Measurements from ENCODE around the gene VWA8.
"Not testable (repeated sequence)": the region's sequence is repeated elsewhere in the genome, so short reads cannot be mapped to it uniquely, and the experiment has no call there.

The VWA8 gene

DNA sequence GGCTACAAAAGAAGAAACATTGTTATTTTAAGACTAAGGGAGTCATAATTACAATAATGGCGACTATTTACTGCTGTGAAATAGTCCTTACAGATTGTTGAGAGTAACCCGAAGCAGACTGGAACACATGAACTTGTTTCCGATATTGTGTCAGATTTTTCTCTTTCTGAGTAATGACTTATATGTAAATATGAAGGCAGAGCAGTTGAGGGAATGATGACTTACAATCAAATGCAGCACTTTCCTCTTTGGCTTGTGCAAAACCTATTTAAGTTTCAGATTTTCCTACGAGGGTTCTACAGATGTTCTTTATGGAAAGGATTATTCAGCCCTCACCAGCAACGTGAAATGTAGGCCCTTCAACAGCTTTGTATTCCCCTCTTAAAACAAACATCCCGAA, 304.9 kb downstream of the VWA8 start:
- intact Hi-C loops (cut with DNase I): no loop called here
- no peak for DNase-seq

DNA sequence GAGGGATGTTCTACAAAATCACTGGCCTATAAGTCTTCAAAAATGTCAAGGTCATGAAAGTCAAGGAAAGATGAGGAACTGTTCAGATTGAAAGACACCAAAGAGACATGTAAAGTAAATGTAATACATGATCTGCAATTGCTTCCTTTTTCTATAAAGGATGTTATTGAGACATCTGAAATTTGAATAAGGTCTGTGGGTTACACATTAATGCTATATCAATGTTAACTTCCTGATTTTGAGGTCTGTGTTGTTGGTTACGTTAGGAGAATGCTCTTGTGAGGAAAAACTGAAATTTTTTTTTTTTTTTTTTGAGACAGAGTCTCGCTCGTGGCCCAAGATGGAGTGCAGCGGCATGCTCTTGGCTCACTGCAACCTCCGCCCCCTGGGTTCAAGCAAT, 306.1 kb downstream of the VWA8 start:
- intact Hi-C loops (cut with DNase I): loop anchor here (5.0 kb wide), 1 partner anchor 227 kb away; no protein-coding TSS in a partner anchor
- no peak for DNase-seq

DNA sequence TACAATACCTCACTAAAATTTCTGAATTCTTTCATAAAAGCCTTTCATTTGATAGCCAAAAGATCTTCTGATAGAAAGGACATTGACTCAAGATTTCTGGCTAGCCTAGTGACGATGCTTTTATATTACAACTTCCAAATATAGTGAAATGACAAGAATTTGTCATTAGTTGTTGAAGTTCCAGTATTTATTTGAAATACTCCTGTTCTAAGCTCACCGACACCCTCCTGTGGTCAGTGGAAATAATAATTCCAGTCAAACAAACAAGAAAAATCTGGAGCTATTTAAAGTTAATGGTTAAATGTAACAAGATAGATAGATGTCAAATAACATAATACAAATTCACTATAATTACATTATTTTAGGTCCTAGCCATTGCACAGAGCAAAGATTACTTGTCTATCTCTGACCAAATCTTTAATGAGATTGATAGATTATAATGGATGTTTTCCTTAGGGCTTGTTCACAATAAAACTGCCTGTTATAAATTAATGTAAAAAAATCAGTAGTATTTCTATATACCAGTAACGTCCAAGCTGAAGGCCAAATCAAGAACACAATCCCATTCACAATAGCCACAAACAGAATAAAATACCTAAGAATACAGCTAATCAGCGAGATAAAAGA, 308.1 kb downstream of the VWA8 start:
- intact Hi-C loops (cut with DNase I): loop anchor here (1.0 to 5.0 kb wide), 2 partner anchors 226 to 242 kb away; no protein-coding TSS in a partner anchor
- peak in 1 of 10 donors; percentile 50 for DNase-seq

DNA sequence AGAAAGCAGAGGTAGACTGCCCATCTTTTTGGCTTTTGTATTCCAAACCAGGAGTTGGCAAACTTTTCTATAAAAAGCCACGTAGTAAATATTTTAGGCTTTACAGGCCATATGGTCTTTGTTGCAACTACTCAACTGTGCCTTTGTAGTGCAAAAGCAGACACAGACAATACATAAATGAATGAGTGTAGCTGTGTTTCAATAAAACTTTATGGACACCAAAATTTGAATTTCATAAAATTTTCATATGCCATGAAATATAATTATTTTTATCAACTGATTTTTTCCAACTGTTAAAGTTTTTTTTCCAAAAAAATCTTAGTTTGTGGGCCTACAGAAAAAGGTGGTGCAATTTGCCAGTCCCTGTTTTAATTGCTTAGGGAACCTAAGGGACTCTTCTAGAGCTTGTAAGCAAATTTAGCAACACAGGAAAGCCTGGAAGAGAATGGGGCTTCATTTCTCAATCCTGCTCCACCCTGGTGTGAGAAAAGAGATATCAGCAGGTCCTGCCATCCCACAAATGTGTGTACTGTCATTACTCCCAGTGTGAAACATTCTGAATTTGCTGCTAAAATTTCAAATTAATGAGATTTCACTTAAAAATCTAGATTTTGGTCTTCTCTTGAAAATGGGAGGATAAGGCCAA, 309.4 kb downstream of the VWA8 start:
- intact Hi-C loops (cut with DNase I): loop anchor here (1.0 to 5.0 kb wide), 3 partner anchors 193 to 240 kb away; no protein-coding TSS in a partner anchor
- DNase-seq: no peak

DNA sequence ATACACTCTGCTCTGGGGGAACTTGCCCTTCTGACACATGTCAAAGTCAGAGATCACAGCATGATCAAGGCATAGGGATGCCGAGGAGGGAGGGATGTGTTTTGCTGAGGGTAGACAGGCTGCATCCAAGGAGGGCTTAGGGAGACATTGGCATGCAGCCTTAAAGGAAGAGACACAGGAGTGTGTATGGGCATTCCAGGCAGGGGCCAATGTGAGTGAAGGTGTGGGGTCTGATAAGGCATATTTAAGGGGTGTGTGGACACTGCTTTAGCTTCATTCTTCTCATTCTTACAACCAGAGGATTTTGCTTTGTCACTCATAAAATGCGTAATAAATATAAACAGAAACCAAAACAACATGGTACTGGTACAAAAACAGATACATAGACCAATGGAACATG, 310.2 kb downstream of the VWA8 start:
- intact Hi-C loops (cut with DNase I): loop anchor here (2.0 to 5.0 kb wide), 2 partner anchors 192 to 223 kb away; no protein-coding TSS in a partner anchor
- DNase-seq: no peak

DNA sequence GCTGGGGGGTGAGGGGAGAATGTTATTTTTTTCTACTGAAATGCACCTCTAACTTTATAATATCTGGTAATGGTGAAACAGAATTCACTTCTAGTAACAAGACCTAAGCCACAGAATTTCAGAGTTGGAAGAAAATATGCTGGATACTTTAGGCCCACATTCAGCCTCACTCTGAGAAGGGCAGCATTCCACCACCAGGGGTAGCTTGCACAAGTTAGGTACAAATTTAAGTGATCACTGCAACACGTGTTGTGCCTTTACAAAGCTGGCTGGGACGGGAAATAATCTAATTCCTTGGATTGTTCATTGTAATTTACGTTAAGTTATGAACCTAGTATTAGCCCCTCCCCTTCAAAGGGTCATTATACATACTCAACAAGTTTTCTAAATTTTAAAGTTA, 311.2 kb downstream of the VWA8 start:
- DNase-seq: no peak
- intact Hi-C loops (cut with DNase I): loop anchor here (2.0 to 5.0 kb wide), 2 partner anchors 191 to 222 kb away; no protein-coding TSS in a partner anchor

DNA sequence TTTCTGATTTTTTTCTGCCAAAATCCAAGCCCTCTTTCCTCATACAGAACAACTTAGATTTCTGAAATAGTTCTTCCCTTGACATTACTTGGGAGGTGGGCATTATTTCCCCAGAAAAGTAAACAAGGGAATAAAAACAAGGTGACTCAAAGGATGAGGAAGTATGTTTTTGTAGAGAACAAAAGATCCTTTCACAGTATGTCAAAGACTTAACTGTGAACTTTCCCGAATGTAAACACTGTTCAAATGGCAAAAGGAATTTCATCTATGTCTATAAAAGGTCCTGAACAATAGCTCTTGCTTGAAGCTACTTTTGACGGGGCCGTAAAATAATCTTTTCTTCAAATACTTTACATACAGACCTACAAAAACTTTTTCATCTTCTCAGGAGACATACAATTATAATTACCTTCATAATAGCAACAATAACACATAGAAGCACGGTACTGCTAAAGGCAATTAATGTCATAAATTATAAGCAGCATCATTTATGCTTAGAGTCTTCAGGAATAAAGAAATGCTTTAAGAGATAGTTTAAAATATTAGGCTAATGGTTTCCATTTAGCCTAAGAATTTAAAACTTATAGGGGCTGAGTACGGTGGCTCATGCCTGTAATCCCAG, 312.5 kb downstream of the VWA8 start:
- intact Hi-C loops (cut with DNase I): no loop called here
- no peak for DNase-seq

DNA sequence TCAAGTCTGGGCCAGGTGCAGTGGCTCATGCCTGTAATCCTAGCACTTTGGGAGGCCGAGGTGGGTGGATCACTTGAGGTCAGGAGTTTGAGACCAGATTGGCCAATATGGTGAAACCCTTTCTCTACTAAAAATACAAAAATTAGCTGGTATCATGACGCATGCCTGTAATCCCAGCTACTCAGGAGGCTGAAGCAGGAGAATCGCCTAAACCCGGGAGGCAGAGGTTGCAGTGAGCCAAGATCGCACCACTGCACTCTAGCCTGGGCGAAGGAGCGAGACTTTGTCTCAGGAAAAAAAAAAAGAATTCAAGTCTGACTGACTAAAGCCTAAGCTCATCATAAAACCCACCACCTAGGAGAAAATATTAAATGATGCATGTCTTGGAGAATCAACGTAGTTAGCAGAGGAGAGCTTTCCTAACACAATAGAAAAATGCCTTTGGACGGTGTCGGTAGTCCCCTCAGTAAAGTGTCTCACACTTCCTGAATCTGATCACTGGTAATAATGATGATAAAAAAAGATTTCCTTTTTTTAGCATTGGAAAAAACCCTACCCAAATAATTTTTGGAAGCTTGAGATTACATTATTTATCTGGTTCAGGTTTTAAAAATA, 313.1 kb downstream of the VWA8 start:
- intact Hi-C loops (cut with DNase I): not testable (repeated sequence)
- DNase-seq: peak in 1 of 10 donors; percentile 33

DNA sequence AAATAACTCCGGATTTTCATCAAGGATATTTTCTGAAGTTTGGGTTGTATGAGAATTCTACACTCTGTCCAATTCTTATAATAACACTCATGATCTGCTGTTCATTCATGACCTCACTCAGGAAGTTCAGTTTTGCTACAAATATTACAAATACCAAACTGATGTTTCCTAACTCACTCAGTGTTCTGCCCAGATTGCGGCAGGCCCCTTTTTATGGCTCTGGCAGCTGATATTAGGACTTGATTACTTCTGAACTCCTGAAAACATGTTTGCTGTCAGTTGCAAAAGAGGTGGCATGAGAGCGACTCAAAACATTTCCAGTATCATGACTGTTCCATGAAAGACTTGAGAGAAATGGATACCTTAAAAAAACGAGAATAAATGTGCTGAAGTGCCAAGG, 315.6 kb downstream of the VWA8 start:
- intact Hi-C loops (cut with DNase I): no loop called here
- no peak for DNase-seq

DNA sequence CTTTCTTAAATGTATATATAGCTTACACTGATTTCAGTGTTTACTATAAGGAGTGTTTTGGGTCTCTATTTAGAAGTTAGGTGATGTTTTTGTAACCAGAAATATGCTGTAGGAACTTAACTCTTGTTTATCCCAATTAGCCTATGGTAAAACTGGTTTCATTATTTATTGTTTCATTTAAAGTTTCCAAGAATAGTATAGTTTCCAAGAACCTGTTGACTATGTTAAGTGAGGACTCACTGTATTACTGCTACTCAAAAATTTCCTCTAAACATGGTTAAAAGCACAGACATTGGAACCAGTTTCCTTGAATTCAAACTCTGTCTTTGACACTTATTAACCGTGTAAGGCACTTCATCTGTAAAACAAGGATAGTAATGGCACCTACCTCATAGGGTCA, 316.2 kb downstream of the VWA8 start:
- no peak for DNase-seq
- intact Hi-C loops (cut with DNase I): no loop called here

DNA sequence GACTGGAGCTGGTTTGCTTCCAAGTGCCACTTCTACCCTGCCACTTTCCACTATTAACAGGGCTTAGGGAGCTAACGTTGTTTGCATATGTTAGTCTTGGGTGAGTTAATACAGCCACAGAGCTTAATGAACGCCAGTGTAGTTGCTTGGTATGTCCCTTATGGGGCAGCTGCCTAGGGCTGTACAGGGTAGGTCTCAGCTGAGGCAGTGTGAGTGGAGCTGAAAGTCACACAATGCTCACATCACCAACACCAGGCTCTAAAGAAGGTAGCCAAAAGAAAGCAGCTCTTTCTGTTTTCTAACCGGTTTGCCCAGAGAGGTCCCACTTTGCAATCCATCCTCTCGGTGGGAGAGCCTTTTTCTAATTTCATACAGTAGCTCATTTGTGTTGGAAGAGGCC, 317.4 kb downstream of the VWA8 start:
- intact Hi-C loops (cut with DNase I): no loop called here

DNA sequence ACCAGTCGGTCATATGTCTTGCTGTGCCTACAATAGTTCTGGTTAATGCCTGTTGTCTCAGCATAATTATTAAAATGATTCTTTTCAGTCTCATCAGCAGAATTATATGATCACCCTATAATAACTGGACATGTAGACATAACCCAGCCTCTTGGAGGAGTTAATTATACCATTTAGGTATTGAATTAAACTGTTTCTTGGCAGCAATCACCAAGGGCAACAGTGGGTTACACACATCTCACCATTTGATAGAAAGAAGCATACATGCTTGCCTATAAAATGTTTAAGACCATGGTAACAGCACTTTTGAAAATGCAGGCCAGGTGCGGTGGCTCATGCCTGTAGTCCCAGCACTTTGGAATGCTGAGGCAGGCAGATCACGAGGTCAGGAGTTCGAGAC, 318.9 kb downstream of the VWA8 start:
- intact Hi-C loops (cut with DNase I): no loop called here
- DNase-seq: no peak

More for the DNA sequence above, 317.4 kb downstream of the VWA8 start:
- peak in 1 of 10 donors; percentile 35 for DNase-seq

DNA sequence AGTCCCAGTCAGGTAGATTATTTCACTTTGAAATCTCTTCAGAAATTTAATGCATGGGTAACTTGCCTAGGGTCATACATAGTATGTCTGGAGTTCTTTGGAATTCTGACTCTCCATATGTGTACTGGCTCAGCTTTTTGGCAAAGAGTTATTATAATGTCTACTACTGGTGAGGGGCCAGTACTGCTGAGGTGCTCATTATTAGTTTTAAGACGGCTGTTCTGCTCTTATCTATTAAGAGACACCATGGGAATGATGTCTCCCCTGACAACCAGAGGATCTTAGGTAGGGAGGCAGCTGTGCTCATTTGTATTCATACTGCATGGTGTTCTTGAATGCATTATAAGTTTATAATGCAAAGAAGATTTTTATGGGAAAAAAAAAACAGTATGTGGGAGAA, 319.5 kb downstream of the VWA8 start:
- DNase-seq: no peak
- intact Hi-C loops (cut with DNase I): no loop called here

DNA sequence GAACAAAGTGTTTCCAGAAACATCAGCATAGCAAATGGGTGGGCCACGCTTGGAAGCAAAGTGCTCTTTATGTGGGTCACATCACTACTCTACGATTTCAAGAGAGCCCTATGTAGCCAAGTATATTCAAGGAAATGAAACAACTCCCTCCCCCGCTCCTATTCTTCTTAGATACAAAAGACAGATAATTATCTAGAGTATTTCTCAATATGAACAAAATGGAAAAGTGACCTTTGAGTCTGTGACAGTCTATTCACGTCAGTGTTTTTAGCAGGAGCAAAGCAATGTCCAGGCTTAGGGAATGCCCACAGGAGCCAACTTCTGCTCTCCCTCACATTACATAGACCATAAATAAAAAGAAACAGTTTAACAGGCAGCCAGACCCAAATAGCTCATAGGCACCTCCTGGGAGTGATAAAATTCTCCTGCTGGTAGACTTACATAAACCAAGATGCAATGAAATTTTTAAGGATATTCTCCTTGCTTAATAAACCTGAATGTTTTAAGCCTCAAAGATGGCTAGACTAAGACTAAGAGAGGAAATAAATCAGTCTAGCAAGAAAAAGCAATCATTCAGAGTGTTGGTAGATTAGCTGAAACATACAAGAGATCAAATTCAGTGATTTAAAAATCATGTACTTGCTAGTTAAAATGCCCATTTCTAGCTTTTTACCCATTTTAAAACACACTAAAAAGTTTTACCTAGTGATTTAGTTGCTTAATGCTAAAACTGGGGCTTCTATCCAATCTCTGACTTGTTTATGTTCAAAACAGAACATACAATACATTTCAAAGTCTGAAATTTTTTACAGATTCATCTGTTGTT, 320.7 kb downstream of the VWA8 start:
- DNase-seq: no peak
- intact Hi-C loops (cut with DNase I): no loop called here

DNA sequence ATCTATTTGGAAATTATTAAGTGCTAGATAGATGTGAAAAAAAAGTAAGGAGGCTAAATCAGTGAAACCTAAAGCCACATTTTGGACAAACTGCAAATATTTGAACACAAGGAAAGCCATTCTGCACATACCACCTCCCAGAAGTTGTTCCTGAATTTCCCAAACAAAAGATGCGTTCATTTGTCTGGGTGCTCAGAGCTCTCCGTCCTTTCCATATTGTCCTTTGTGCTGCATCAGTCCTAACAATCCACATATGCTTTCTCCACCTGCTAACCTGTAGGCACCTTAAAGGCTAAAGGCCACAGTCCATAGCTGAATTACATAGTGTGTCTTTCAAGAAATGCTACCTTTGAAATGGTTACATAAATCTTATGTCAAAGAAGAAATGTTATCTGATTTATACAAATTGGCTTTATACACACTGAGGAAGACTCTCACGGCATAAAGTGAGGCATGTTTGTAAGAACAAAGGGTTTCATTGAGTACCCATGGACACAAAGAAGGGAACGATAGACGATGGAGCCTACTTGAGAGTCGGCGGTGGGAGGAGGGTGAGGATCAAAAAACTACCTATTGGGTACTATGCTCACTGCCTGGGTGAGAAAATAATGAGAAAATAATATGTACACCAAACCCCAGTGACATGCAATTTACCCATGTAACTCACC, 321.5 kb downstream of the VWA8 start:
- intact Hi-C loops (cut with DNase I): no loop called here
- DNase-seq: no peak

DNA sequence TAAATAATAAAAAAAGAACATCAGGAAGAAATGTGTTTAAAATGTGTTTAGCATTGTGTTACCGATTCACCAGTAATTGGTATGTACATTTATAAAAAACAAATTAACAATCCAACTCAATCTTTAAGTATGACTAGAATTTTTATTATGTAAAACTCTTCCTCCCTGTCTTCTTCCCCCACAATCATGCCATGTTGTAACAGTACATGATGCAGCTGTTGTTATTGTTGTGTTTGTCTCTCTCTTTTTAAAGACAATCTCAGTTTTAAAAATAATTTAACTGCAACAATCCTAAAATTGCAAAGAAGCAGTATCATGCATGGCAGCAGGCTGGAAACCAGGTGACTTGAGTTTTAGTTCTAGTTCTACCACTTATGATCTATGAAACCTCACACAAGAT, 323.3 kb downstream of the VWA8 start:
- DNase-seq: no peak
- intact Hi-C loops (cut with DNase I): no loop called here

DNA sequence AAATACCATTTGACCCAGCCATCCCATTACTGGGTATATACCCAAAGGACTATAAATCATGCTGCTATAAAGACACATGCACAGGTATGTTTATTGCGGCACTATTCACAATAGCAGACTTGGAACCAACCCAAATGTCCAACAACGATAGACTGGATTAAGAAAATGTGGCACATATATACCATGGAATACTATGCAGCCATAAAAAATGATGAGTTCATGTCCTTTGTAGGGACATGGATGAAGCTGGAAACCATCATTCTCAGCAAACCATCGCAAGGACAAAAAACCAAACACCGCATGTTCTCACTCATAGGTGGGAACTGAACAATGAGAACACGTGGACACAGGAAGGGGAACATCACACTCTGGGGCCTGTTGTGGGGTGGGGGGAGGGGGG, 323.9 kb downstream of the VWA8 start:
- intact Hi-C loops (cut with DNase I); DNase-seq: not testable (repeated sequence)

DNA sequence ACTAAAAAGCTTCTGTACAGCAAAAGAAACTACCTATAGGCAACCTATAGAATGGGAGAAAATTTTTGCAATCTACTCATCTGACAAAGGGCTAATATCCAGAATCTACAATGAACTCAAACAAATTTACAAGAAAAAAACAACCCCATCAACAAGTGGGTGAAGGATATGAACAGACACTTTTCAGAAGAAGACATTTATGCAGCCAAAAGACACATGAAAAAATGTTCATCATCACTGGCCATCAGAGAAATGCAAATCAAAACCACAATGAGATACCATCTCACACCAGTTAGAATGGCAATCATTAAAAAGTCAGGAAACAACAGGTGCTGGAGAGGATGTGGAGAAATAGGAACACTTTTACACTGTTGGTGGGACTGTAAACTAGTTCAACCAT, 324.3 kb downstream of the VWA8 start:
- not testable (repeated sequence) for DNase-seq

DNA sequence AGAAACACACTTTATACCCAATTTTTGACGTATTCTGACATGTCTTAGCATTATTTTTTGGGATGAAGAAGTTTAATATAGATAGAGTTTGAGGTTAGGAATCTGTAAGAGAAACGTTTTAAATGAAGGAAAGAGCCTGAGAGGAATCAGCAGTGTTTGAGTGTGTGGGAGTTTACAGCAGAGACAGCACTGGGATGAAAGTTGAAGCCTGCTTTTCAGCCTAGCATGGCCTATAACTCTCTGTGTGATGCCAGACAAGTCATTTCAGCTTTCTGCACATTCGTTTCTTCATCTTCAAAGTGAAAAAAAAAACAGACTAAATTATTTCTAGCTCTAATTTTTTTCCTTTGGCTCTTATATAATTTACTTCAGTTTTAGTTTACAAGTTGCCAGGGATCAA, 326.5 kb downstream of the VWA8 start:
- intact Hi-C loops (cut with DNase I): no loop called here
- DNase-seq: no peak

More for the DNA sequence above, 324.3 kb downstream of the VWA8 start:
- intact Hi-C loops (cut with DNase I): not testable (repeated sequence)

DNA sequence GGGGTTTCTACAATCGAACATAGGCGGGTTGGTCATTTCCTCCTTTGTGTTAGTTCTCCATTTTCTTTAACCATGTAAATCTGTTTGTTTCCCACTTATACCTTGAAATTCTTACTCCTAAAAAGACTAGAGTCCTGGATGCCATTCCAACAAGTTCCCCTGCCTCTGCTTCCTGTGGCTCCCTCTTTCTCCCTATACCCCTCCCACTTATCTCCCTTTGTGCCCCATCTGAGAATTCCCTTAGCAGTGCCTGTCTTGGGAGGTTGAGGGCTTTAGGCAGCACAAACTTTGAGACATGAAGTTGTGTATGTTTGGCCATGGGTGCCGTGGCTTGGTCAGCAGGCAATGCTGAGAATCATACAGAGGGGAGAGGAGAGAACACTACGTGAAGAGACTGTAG, 327.1 kb downstream of the VWA8 start:
- intact Hi-C loops (cut with DNase I): no loop called here

More for the DNA sequence above, 327.1 kb downstream of the VWA8 start:
- no peak for DNase-seq
